GM23248 (cell line): ENCODE measurements around the gene SLC4A2. TPM values are rescaled to one million over a fixed set of nuclear protein-coding genes. Genes with fewer than 3 reads are reported as not detected.

Experiments used
- DNase-seq: peaks from one replicate; pipeline ENCODE4 v3.0.0-alpha.2; 2015
- H2AFZ ChIP-seq: fragments of 200-600 bp; sonication (generic); 2 replicates; pipeline ENCODE4 v1.6.1; 2016; ENCODE audit warnings: antibody characterized with exemption
- H3F3A ChIP-seq: fragments of 200-600 bp; sonication (generic); 2 replicates; pipeline ENCODE4 v1.6.1; 2016; ENCODE audit warnings: mild to moderate bottlenecking, antibody characterized with exemption, mixed run types; ENCODE audit not compliant: insufficient read depth
- H3K27ac ChIP-seq: fragments of 200-600 bp; sonication (generic); 2 replicates; pipeline ENCODE4 v1.5.1; 2016; ENCODE audit warnings: mild to moderate bottlenecking
- H3K27me3 ChIP-seq: fragments of 200-600 bp; sonication (generic); replicated peaks from 2 replicates; pipeline ENCODE4 v1.6.1; 2016; ENCODE audit warnings: mild to moderate bottlenecking; ENCODE audit not compliant: insufficient read depth
- H3K36me3 ChIP-seq: fragments of 200-600 bp; sonication (generic); 2 replicates; pipeline ENCODE4 v1.6.1; 2016; ENCODE audit warnings: low read depth, mild to moderate bottlenecking
- H3K4me1 ChIP-seq: fragments of 200-600 bp; sonication (generic); 2 replicates; pipeline ENCODE4 v1.6.1; 2016; ENCODE audit warnings: mild to moderate bottlenecking; ENCODE audit not compliant: insufficient read depth
- H3K4me2 ChIP-seq: fragments of 200-600 bp; sonication (generic); one replicate; pipeline ENCODE4 v1.6.1; 2016; ENCODE audit warnings: mild to moderate bottlenecking; ENCODE audit not compliant: unreplicated experiment
- H3K4me3 ChIP-seq: fragments of 200-600 bp; sonication (generic); 2 replicates; pipeline ENCODE4 v1.5.1; 2016; ENCODE audit warnings: mild to moderate bottlenecking
- H3K79me2 ChIP-seq: fragments of 200-600 bp; sonication (generic); 2 replicates; pipeline ENCODE4 v1.6.1; 2016; ENCODE audit warnings: mild to moderate bottlenecking; ENCODE audit not compliant: insufficient read depth
- H3K9ac ChIP-seq: fragments of 200-600 bp; sonication (generic); 2 replicates; pipeline ENCODE4 v1.6.1; 2016; ENCODE audit warnings: mild to moderate bottlenecking
- H3K9me2 ChIP-seq: fragments of 200-600 bp; sonication (generic); 2 replicates; pipeline ENCODE4 v1.6.1; 2016; ENCODE audit warnings: mixed run types, mild to moderate bottlenecking, moderate library complexity; ENCODE audit not compliant: insufficient read depth
- H3K9me3 ChIP-seq: fragments of 200-600 bp; sonication (generic); one replicate; pipeline ENCODE4 v1.6.1; 2017; ENCODE audit warnings: low read depth
- H4K20me1 ChIP-seq: fragments of 200-600 bp; sonication (generic); 2 replicates; pipeline ENCODE4 v1.6.0; 2016; ENCODE audit not compliant: insufficient read depth
- EZH2 ChIP-seq: fragments of 200-600 bp; sonication (generic); IDR thresholded peaks from 2 replicates; pipeline ENCODE4 v1.6.1; 2018; ENCODE audit warnings: antibody characterized with exemption, mild to moderate bottlenecking; ENCODE audit not compliant: insufficient read depth, poor library complexity, severe bottlenecking
- EZH2phosphoT487 ChIP-seq: fragments of 200-600 bp; sonication (generic); IDR thresholded peaks from 2 replicates; pipeline ENCODE4 v1.6.1; 2018; ENCODE audit warnings: antibody characterized with exemption, moderate library complexity, mild to moderate bottlenecking, low read depth; ENCODE audit not compliant: insufficient read depth
- WGBS, 2 experiments: methylation state at CpG; one replicate each; pipeline ENCODE4 v1.1.6; 2015 to 2017; ENCODE audit warnings: low lambda C conversion rate in 2 of 2, low coverage in 1 of 2; ENCODE audit errors: missing lambda C conversion rate in 2 of 2; 5-methylcytosine and 5-hydroxymethylcytosine counted together
- in situ Hi-C: fragments of 300-500 bp; cut with MboI; formaldehyde crosslinking; loops from 2 replicates; pipeline ENCODE4 v1.15.0; 2020
- polyA plus RNA-seq: library from polyadenylated mRNA; unstranded; fragments of >200 nt; fragmentation: Nextera tagmentation; extraction: Ambion mirVana; gene quantifications from 2 replicates; pipeline ENCODE4 v1.2.1, GENCODE V29; 2016
- total RNA-seq: library from RNA; depleted of rRNA; stranded (reverse); fragments of >200 nt; shearing (Covaris generic); gene quantifications from 2 replicates; pipeline ENCODE4 v1.2.3, GENCODE V29; 2014

SLC4A2 gene
- total and polyA plus RNA-seq, 2 experiments from 2014 or later = 59.4 to 94.6 TPM

- H3K9me3 ChIP-seq = no peaks in the 10 kb centered on the region
- H3K4me1 ChIP-seq = peaks cover 43% of the 10 kb centered on the region
- H3K9ac ChIP-seq = peak overlapping the region; percentile 90
- H3K4me3 ChIP-seq = peak overlapping the region; percentile 93
- no peaks in the 10 kb centered on the region for H3K9me2 ChIP-seq
- H3K36me3 ChIP-seq = no peaks in the 10 kb centered on the region
- no peak overlapping the region for H2AFZ ChIP-seq
- no peak for TF ChIP-seq EZH2
- TF ChIP-seq EZH2phosphoT487 = no peak
- peak overlapping the region; percentile 94 for H3K27ac ChIP-seq
- 48 to 55% methylated on average over 28 to 32 of the region's 33 CpGs for WGBS, 2 experiments
- H3K79me2 ChIP-seq = peaks cover 52% of the 10 kb centered on the region
- H4K20me1 ChIP-seq = no peaks in the 10 kb centered on the region; the same call in 1 of the 2 replicates
- H3K27me3 ChIP-seq = no peaks in the 10 kb centered on the region
- no peak for DNase-seq
- peak overlapping the region; percentile 82 for H3K4me2 ChIP-seq
- H3F3A ChIP-seq = peaks cover 10% of the 10 kb centered on the region
- in situ Hi-C loops = no loop called here
Observed at GRCh38 chr7:151061213-151062110, 2.1 kb downstream of the SLC4A2 start.

- no peaks in the 10 kb centered on the region for H3K9me2 ChIP-seq
- no peak overlapping the region for H2AFZ ChIP-seq
- in situ Hi-C loops = no loop called here
- peaks cover 51% of the 10 kb centered on the region for H3K79me2 ChIP-seq
- no peaks in the 10 kb centered on the region for H3K27me3 ChIP-seq
- H3K4me2 ChIP-seq = peak overlapping the region; percentile 82
- no peak for DNase-seq
- no peaks in the 10 kb centered on the region for H3K9me3 ChIP-seq
- no peaks in the 10 kb centered on the region; the same call in 1 of the 2 replicates for H4K20me1 ChIP-seq
- H3K27ac ChIP-seq = peak overlapping the region; percentile 94
- peaks cover 10% of the 10 kb centered on the region for H3F3A ChIP-seq
- H3K36me3 ChIP-seq = no peaks in the 10 kb centered on the region
- H3K4me3 ChIP-seq = peak overlapping the region; percentile 93
- no peak for TF ChIP-seq EZH2
- no peak for TF ChIP-seq EZH2phosphoT487
- WGBS, 2 experiments = 32 to 35% methylated on average over 8 to 10 of the region's 11 CpGs
- H3K4me1 ChIP-seq = peaks cover 38% of the 10 kb centered on the region
- H3K9ac ChIP-seq = peak overlapping the region; percentile 90
Observed at GRCh38 chr7:151062111-151062398, 2.7 kb downstream of the SLC4A2 start.

DNA sequence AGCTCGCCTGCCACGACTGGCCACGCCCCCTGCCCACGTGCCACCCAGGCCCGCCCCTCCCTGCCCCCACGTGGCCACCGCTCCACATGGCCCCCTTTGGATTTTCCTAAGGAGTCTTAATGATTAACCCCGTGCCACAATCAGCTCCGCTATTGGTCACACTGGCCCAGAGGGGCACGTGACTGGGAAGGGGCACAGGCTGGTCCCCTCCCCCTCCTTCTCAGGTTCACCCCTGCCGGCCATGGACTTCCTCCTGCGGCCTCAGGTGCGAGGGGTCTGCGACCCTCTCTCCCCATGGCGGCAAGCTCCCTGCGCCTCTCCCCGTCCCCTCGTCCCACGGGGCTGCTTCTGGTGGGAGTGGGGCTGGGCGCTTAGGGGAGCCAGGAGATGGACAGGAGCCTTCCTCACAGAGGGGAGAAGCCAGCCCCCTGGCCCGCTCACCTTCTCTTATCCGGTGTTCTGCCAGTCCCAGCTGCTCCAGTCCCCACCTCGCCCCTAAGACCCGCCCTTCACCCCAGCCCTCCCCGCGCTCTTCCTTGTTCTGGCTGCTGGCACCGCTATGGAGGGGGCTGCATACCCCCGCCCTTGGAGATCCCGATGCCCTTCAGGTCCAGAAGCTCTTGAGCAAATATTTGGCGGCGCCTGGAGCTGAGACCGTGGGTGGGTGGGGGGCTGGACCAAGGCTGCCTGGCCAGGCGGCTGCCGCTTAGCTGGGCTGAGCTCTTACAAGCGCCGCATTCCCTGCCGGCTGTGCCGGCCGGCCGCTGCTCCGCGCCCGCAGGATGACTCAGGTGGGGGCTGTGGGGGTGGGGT lies 3.2 kb downstream of the SLC4A2 start:
- peak; percentile 92 for DNase-seq
- H3K27me3 ChIP-seq = no peaks in the 10 kb centered on the region
- H3K4me2 ChIP-seq = peak overlapping the region; percentile 82
- in situ Hi-C loops = no loop called here
- H3K4me3 ChIP-seq = peak overlapping the region; percentile 56
- WGBS, 2 experiments = 18 to 23% methylated on average over 23 to 43 of the region's 43 CpGs
- TF ChIP-seq EZH2phosphoT487 (no peak), EZH2 (no peak)
- H3K27ac ChIP-seq = peak overlapping the region; percentile 94
- peaks cover 2% of the 10 kb centered on the region; the same call in 1 of the 2 replicates for H3K36me3 ChIP-seq
- no peaks in the 10 kb centered on the region for H3K9me3 ChIP-seq
- H4K20me1 ChIP-seq = no peaks in the 10 kb centered on the region; the same call in 1 of the 2 replicates
- H3K9ac ChIP-seq = peak overlapping the region; percentile 66
- H2AFZ ChIP-seq = no peak overlapping the region
- H3F3A ChIP-seq = peaks cover 10% of the 10 kb centered on the region
- H3K79me2 ChIP-seq = peaks cover 48% of the 10 kb centered on the region
- no peaks in the 10 kb centered on the region for H3K9me2 ChIP-seq
- H3K4me1 ChIP-seq = peaks cover 36% of the 10 kb centered on the region

DNA sequence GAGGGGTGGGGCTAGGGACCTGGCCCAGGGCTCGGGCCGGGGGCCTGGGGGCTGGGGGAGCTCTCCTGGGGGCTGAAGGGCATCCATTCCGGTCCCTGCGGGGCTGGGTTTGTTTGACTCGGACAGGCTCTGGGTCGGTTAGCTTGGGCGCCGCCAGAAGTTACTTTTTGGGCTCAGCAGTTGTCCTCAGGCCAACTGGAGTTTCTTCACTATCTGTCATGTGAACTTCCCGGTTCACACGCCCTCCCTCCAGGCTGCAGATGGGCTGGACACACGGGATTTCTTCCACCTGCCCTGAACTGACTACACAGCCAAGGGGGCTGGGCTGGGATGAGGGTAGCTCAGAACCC lies 3.8 kb downstream of the SLC4A2 start:
- peak overlapping the region; percentile 66 for H3K9ac ChIP-seq
- peak; percentile 90 for DNase-seq

More for the DNA sequence above, 3.8 kb downstream of the SLC4A2 start:
- Histone ChIP-seq H2AFZ (no peak overlapping the region), H3F3A (peaks cover 10% of the 10 kb centered on the region), H3K27me3 (no peaks in the 10 kb centered on the region), H3K9me2 (no peaks in the 10 kb centered on the region), H4K20me1 (no peaks in the 10 kb centered on the region; the same call in 1 of the 2 replicates), H3K79me2 (peaks cover 48% of the 10 kb centered on the region), H3K4me1 (peaks cover 36% of the 10 kb centered on the region), H3K4me3 (peak overlapping the region; percentile 56; the same call in 1 of the 2 replicates), H3K36me3 (peaks cover 8% of the 10 kb centered on the region; the same call in 1 of the 2 replicates), H3K4me2 (peak overlapping the region; percentile 82), H3K9me3 (no peaks in the 10 kb centered on the region), H3K27ac (peak overlapping the region; percentile 94)
- 3 to 6% methylated on average over 3 to 9 of the region's 11 CpGs for WGBS, 2 experiments
- in situ Hi-C loops = no loop called here
- TF ChIP-seq EZH2phosphoT487 (no peak), EZH2 (no peak)
